Caco-2 (cell line): ENCODE data around the gene CLCF1. TPM values are rescaled to one million over a fixed set of nuclear protein-coding genes. Genes with fewer than 3 reads are reported as not detected.
"Not testable (repeated sequence)": the region's sequence is repeated elsewhere in the genome, so short reads cannot be mapped to it uniquely, and the experiment has no call there.

Source experiments
- BruUV-seq: library from RNA; stranded (reverse); fragments of 400-500 nt; replicated peaks from 2 replicates; lab custom pipeline; 2021; lab: Mats Ljungman, UMichigan
- CTCF ChIA-PET: fragments of 300-600 bp; sonication (Branson Sonifier 250); formaldehyde crosslinking; loops from one replicate; lab custom pipeline; 2022; ENCODE audit warnings: antibody characterized with exemption; lab: Charles Lee
- POLR2A ChIA-PET: fragments of 300-600 bp; sonication (Branson Sonifier 250); formaldehyde crosslinking; loops from one replicate; lab custom pipeline; 2022; ENCODE audit warnings: antibody characterized with exemption; lab: Charles Lee
- DNase-seq, 2 experiments: peaks; one replicate each; pipeline versions ENCODE4 v3.0.0 to v3.0.0-alpha.2; 2020 to 2022
- H3K27me3 ChIP-seq: replicated peaks from 2 replicates; pipeline ENCODE4 v1.6.0; 2011; ENCODE audit warnings: low read length; ENCODE audit not compliant: control insufficient read depth, insufficient read depth
- H3K36me3 ChIP-seq: 2 replicates; pipeline ENCODE4 v1.5.1; 2011; ENCODE audit warnings: low read length; ENCODE audit not compliant: control insufficient read depth, insufficient read depth
- H3K4me1 ChIP-seq: fragments of 250-450 bp; sonication (Bioruptor Pico); 2 replicates; pipeline ENCODE4 v1.5.1; 2020; ENCODE audit warnings: mild to moderate bottlenecking
- H3K4me3 ChIP-seq: 2 replicates; pipeline ENCODE4 v1.5.1; 2011; ENCODE audit warnings: low read depth, mild to moderate bottlenecking, control low read depth, low read length
- H3K9me3 ChIP-seq: fragments of 250-450 bp; sonication (Bioruptor Pico); 2 replicates; pipeline ENCODE4 v1.5.1; 2020; ENCODE audit warnings: mild to moderate bottlenecking, moderate library complexity
- H3K27ac Mint-ChIP-seq: one replicate; pipeline ENCODE4 v1.8.0; 2022; ENCODE audit warnings: mixed read lengths; ENCODE audit not compliant: unreplicated experiment
- H3K27me3 Mint-ChIP-seq: one replicate; pipeline ENCODE4 v1.8.0; 2022; ENCODE audit warnings: mixed read lengths; ENCODE audit not compliant: insufficient read depth, unreplicated experiment
- H3K36me3 Mint-ChIP-seq: one replicate; pipeline ENCODE4 v1.8.0; 2022; ENCODE audit warnings: mild to moderate bottlenecking, mixed read lengths; ENCODE audit not compliant: insufficient read depth, unreplicated experiment
- H3K4me1 Mint-ChIP-seq: one replicate; pipeline ENCODE4 v1.8.0; 2022; ENCODE audit warnings: low read depth, mixed read lengths; ENCODE audit not compliant: unreplicated experiment
- H3K4me3 Mint-ChIP-seq: one replicate; pipeline ENCODE4 v1.8.0; 2022; ENCODE audit warnings: mild to moderate bottlenecking, moderate library complexity, mixed read lengths; ENCODE audit not compliant: unreplicated experiment
- H3K9me3 Mint-ChIP-seq: one replicate; pipeline ENCODE4 v1.8.0; 2022; ENCODE audit warnings: mixed read lengths; ENCODE audit not compliant: unreplicated experiment
- intact Hi-C: fragments of 100-400 bp; cut with micrococcal nuclease; formaldehyde crosslinking; loops from one replicate; pipeline ENCODE4 v1.10.0; 2022; ENCODE audit not compliant: unreplicated experiment
- total RNA-seq: library from RNA; stranded (reverse); gene quantifications from 2 replicates; pipeline ENCODE4 v1.2.3, GENCODE V29; 2022
- TF ChIP-seq, protein P1 (sequence below), 2 experiments: fragments of 200-600 bp in 1 of 2; IDR thresholded peaks; 1 replicate in 1 of 2; 2 replicates in 1 of 2; pipeline versions ENCODE4 v1.5.1 to v1.8.0; 2011 to 2022; ENCODE audit warnings: antibody characterized with exemption in 1 of 2, control low read depth in 1 of 2, inconsistent platforms in 1 of 2, low read depth in 1 of 2, low read length in 1 of 2, mild to moderate bottlenecking in 1 of 2, moderate library complexity in 1 of 2; ENCODE audit not compliant: insufficient read depth in 1 of 2, severe bottlenecking in 1 of 2, unreplicated experiment in 1 of 2

The CLCF1 gene
- total RNA-seq, 1 experiment from 2014 or later: 4.5 TPM

DNA sequence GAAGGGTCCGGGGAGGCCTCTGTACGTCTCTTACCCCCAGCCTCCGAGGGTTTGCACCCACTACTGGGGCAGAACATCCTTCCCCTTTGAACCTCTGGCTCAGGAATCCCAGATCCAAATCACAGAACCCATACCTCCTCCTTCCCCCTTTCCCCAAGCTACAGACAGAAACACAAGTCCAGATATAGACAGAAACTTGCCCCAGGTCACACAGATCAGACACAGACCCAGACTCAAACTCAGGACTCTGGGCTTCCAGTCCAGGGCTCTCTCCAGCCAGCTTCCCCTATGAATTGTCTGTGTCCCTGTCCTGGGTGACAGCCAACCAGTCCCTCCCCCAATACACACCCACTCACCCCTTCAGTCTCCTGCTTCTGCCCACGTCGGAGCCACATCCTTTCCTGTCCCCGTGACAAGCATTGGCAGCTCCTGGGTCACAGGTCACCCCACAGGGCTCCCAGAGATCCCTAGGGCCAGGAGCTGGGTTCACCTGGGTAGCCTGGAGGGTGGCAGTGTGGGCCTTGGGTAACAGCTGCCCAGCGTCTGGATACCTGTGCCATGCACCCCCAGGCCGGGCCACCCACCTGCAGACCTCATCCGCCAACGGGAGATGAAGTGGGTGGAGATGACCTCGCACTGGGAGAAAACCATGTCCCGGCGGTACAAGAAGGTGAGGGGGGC, 31.3 kb upstream of the CLCF1 start:
- BruUV-seq: no TSS peak
- Histone ChIP-seq H3K4me1 (peaks cover 14% of the 10 kb centered on the region), H3K36me3 (0 out of 2 replicates have a peak, but pooled peaks cover 2% of the 10 kb centered on the region), H3K9me3 (no peaks in the 10 kb centered on the region), H3K27me3 (no peaks in the 10 kb centered on the region), H3K4me3 (no peak overlapping the region)
- intact Hi-C loops: loop anchor here (5.0 kb wide), 2 partner anchors 78 to 103 kb away; partner anchors contain the start of genes AIP, CDK2AP2 and PITPNM1
- Mint-ChIP-seq H3K27me3 (no peaks in the 10 kb centered on the region), H3K4me1 (no peaks in the 10 kb centered on the region), H3K9me3 (no peaks in the 10 kb centered on the region), H3K36me3 (peaks cover 20% of the 10 kb centered on the region), H3K27ac (peak overlapping the region; percentile 47), H3K4me3 (no peak overlapping the region)
- TF ChIP-seq, protein P1, sequence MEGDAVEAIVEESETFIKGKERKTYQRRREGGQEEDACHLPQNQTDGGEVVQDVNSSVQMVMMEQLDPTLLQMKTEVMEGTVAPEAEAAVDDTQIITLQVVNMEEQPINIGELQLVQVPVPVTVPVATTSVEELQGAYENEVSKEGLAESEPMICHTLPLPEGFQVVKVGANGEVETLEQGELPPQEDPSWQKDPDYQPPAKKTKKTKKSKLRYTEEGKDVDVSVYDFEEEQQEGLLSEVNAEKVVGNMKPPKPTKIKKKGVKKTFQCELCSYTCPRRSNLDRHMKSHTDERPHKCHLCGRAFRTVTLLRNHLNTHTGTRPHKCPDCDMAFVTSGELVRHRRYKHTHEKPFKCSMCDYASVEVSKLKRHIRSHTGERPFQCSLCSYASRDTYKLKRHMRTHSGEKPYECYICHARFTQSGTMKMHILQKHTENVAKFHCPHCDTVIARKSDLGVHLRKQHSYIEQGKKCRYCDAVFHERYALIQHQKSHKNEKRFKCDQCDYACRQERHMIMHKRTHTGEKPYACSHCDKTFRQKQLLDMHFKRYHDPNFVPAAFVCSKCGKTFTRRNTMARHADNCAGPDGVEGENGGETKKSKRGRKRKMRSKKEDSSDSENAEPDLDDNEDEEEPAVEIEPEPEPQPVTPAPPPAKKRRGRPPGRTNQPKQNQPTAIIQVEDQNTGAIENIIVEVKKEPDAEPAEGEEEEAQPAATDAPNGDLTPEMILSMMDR (IDR thresholded peaks at IDR 0.05; ENCODE audit: insufficient read depth in 1 of 2, low read depth in 1 of 2, low read length in 1 of 2, severe bottlenecking in 1 of 2, unreplicated experiment in 1 of 2): no peak
- ChIA-PET POLR2A (no interaction called here), CTCF (interaction anchor here (0.5 kb wide), 1 partner anchor 81 kb away, joined by 4 read pairs; no protein-coding TSS in a partner anchor)
- no peak for DNase-seq

DNA sequence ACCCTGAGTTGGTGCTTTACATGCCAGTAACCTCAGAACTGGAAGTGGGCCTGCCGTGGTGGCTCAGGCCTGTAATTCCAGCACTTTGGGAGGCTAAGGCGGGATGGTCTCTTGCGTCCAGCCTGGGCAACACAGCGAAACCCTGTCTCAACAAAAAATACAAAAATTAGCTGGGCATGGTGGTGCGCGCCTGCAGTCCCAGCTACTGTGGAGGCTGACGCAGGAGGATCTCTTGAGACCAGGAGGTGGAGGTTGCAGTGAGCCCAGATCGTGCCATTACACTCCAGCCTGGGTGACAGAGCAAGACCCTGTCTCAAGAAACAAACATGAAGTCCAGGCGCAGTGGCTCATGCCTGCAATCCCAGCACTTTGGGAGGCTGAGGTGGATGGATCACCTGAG, 29.7 kb upstream of the CLCF1 start:
- peaks cover 14% of the 10 kb centered on the region for H3K4me1 ChIP-seq
- H3K9me3 Mint-ChIP-seq, H3K27me3 Mint-ChIP-seq, H3K9me3 ChIP-seq, H3K27me3 ChIP-seq, H3K27ac Mint-ChIP-seq, H3K4me1 Mint-ChIP-seq, H3K36me3 ChIP-seq, POLR2A ChIA-PET, BruUV-seq, H3K4me3 ChIP-seq, H3K4me3 Mint-ChIP-seq, DNase-seq: not testable (repeated sequence)
- H3K36me3 Mint-ChIP-seq: peaks cover 36% of the 10 kb centered on the region
- intact Hi-C loops: loop anchor here (5.0 kb wide), 2 partner anchors 79 to 104 kb away; partner anchors contain the start of genes AIP, CDK2AP2 and PITPNM1
- CTCF ChIA-PET: interaction anchor here (0.7 kb wide), 1 partner anchor 38 kb away, joined by 4 read pairs; no protein-coding TSS in a partner anchor

DNA sequence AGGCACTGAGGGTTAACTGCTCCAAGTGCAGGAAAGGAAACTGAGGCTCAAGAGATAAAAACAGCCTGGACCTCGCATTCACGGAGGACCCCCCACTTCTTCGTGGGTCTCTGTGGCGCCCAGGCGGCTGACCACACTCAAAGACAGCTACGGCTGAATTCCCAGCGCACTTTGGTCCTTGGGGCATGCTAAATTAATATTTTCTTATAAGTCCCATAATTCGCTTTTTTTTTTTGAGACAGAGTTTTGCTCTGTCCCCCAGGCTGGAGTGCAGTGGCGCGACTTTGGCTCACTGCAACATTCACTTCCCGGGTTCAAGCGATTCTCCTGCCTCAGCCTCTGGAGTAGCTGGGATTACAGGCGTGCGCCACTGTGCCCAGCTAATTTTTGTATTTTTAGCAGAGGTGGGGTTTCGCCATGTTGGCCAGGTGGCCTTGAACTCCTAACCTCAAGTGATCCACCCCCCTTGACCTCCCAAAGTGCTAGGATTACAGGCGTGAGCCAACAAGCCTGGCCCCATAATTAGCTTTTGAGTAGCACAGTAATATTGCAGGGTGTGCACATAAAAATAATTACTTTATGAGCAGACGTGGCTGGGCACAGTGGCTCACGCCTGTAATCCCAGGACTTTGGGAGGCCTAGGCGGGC, 28.9 kb upstream of the CLCF1 start:
- H3K27ac Mint-ChIP-seq: peak overlapping the region; percentile 74
- POLR2A ChIA-PET: interaction anchor here (0.6 to 2.8 kb wide), 23 partner anchors 9 to 283 kb away, joined by 3 to 63 read pairs (median 6); partner anchors contain the start of genes AIP, GSTP1, KDM2A and POLD4
- not testable (repeated sequence) for DNase-seq, H3K9me3 Mint-ChIP-seq, H3K4me3 ChIP-seq, H3K4me1 Mint-ChIP-seq, H3K9me3 ChIP-seq, H3K27me3 Mint-ChIP-seq, H3K27me3 ChIP-seq, H3K4me3 Mint-ChIP-seq
- peaks cover 42% of the 10 kb centered on the region for H3K36me3 Mint-ChIP-seq
- CTCF ChIA-PET: interaction anchor here (0.5 to 2.5 kb wide), 30 partner anchors 10 to 546 kb away, joined by 3 to 73 read pairs (median 10); partner anchors contain the start of genes AIP, CARNS1, CLCF1 and CORO1B
- intact Hi-C loops: loop anchor here (1.0 to 5.0 kb wide), 3 partner anchors 19 to 105 kb away; partner anchors contain the start of genes AIP, CDK2AP2 and PITPNM1
- TSS peak; percentile 44 for BruUV-seq
- Histone ChIP-seq H3K4me1 (peaks cover 14% of the 10 kb centered on the region), H3K36me3 (peaks cover 15% of the 10 kb centered on the region)
